ENCODE measurements around the gene PNMA8C.

- TF ChIP-seq CTCF (conservative IDR thresholded peaks at IDR 0.05) (no peak), ZFX (IDR thresholded peaks at IDR 0.05) (no peak)
Observed at GRCh38 chr19:46441866-46442265, 13.1 kb upstream of the PNMA8C start.
